GM18868 (cell line): ENCODE results near the gene MCF2L.

ENCODE experiments used
- ATAC-seq: cut with Tn5 transposase; IDR thresholded peaks from one replicate; pipeline ENCODE4 v1.9.1; 2021; ENCODE audit warnings: mild to moderate bottlenecking, moderate library complexity; ENCODE audit not compliant: unreplicated experiment

The MCF2L gene

GRCh38 chr13:112947796-112948195, 21.2 kb upstream of the MCF2L start:
- ATAC-seq, result no peak

- no peak for ATAC-seq
Observed at GRCh38 chr13:112951674-112952371, 17.2 kb upstream of the MCF2L start.

- ATAC-seq, result no peak
Observed at GRCh38 chr13:112952759-112953551, 16.1 kb upstream of the MCF2L start.

- ATAC-seq, result no peak
Observed at GRCh38 chr13:112953591-112954487, 15.2 kb upstream of the MCF2L start.

- no peak for ATAC-seq
Observed at GRCh38 chr13:112954488-112955270, 14.3 kb upstream of the MCF2L start.

- ATAC-seq, result no peak
Observed at GRCh38 chr13:112955271-112955937, 13.6 kb upstream of the MCF2L start.

- ATAC-seq, result no peak
Observed at GRCh38 chr13:112955956-112956355, 13.1 kb upstream of the MCF2L start.

- ATAC-seq, result no peak
Observed at GRCh38 chr13:112956571-112957294, 12.3 kb upstream of the MCF2L start.

- no peak for ATAC-seq
Observed at GRCh38 chr13:112957295-112957677, 11.7 kb upstream of the MCF2L start.

GRCh38 chr13:112958127-112958989, 10.7 kb upstream of the MCF2L start:
- ATAC-seq, result no peak

- no peak for ATAC-seq
Observed at GRCh38 chr13:112959206-112959605, 9.8 kb upstream of the MCF2L start.

GRCh38 chr13:112959701-112960542, 9.1 kb upstream of the MCF2L start:
- no peak for ATAC-seq

GRCh38 chr13:112960706-112961105, 8.3 kb upstream of the MCF2L start:
- ATAC-seq, result no peak

- no peak for ATAC-seq
Observed at GRCh38 chr13:112961457-112962369, 7.3 kb upstream of the MCF2L start.

GRCh38 chr13:112962396-112962795, 6.6 kb upstream of the MCF2L start:
- ATAC-seq, result no peak

GRCh38 chr13:112962911-112963625, 5.9 kb upstream of the MCF2L start:
- no peak for ATAC-seq
